Stimulated activated CD8-positive, alpha-beta memory T cell treated with anti-CD3 and anti-CD28 coated beads, Interleukin-12 subunit alpha, Interleukin-12 subunit beta, amount 100 ng/mL, for 24 hours (primary cell): ENCODE results near the gene L3HYPDH.
A peak's percentile ranks its signal among the peaks of the same experiment; 100 is the strongest.

Source experiments
- DNase-seq: peaks from one replicate; pipeline ENCODE4 v3.0.0-alpha.2; 2020; ENCODE audit errors: extremely low read depth

The L3HYPDH gene

DNA sequence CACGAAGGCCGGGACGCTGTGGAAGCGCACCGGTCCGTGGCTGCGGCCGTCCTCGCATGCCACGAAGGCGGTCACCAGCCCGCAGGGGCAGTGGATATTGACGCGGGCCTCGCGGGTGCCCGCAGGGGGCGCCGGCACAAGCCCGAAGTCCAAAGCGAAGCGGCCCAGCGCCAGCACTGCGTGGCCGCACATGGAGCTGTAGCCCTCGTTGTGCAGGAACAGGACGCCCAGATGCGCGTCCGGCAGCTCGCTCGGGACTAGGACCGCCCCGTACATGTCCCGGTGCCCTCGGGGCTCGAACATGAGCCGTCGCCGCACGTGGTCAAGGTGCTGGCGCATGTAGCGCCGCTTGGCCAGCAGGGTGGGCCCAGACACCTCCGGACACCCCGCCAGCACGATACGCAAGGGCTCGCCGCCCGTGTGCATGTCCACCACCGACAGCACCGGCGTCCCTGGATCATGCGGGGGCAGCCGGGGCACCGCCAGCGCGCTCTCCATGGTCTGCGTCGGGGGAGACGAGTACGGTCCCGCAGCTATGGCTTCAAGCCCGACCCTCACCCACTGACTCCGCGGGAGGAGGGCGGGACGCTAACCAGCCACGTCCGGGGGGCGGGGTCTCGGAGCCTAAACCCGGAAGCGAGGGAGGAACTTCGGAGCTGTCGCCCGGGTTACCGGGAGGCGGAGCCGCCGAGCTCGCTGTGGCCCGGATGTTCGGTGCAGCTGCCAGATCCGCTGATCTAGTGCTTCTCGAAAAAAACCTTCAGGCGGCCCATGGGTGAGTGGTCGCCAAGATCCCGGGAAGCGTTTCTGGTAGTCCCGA lies at the start of gene L3HYPDH, which contains the start of gene JKAMP:
Gene L3HYPDH (minus strand): TSS at position 590 of the 820 bp plus-strand sequence. CDS start 92 bp downstream, at position 498.
Gene JKAMP (plus strand): TSS at position 699 of the 820 bp plus-strand sequence. CDS start 73 bp downstream, at position 772.
- DNase-seq, result peak; percentile 96

DNA sequence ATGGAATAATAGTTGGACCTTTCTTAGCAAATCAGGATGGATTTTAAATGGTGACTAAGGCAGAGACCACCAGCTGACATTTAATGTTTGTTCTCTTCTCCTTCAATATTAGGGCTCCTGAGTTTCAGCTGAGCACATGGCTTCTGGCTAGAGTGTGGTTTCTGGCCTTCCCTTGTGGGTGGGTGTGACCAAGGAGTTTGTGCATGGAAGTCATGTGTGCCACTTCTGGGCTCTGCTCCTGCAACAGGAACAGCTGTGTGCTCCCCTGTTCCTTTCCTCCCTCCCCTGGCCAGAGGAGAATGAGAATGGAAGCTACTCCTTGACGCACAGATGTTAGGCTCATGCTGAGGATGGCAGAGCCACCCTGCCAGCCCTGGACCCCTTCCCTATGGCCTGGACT lies 48.2 kb upstream of the L3HYPDH start:
- DNase-seq, result no peak

DNA sequence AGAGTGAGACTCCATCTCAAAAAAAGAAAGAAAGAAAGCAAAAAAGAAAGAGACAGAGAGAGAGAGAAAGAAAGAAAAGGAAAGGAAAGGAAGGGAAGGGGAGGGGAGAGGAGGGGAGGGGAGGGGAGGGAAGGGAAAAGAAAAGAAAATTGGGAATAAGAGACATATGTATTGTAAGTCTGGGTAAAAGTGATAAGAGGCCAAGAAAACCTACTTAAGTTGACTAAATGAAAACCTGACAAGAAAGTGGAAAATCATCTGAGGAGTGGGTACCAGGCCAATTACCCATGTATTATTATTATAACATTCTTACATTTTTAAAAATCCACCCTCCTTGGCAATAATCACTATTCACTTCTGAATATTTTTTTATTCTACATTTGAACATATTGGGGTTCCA lies 46.1 kb upstream of the L3HYPDH start:
- DNase-seq, result no peak

GRCh38 chr14:59529189-59529588 lies 45.0 kb upstream of the L3HYPDH start:
- DNase-seq, result no peak

DNA sequence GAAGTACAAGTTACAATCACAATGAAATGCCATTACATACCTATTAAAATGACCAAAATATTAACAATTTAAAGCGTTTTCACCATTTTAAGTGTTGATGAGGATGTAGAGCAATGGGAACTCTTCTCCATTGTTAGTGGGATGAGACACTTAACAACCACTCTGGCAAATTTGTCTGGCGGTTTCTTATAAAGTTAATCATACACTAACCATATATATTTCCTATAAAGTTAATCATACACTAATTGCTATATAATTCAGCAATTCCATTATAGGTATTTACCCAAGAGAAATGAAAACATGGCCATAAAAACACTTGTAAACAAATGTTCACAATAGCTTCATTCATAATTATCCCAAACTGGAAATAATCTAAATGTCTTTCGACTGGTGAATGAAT lies 36.0 kb upstream of the L3HYPDH start:
- no peak for DNase-seq

DNA sequence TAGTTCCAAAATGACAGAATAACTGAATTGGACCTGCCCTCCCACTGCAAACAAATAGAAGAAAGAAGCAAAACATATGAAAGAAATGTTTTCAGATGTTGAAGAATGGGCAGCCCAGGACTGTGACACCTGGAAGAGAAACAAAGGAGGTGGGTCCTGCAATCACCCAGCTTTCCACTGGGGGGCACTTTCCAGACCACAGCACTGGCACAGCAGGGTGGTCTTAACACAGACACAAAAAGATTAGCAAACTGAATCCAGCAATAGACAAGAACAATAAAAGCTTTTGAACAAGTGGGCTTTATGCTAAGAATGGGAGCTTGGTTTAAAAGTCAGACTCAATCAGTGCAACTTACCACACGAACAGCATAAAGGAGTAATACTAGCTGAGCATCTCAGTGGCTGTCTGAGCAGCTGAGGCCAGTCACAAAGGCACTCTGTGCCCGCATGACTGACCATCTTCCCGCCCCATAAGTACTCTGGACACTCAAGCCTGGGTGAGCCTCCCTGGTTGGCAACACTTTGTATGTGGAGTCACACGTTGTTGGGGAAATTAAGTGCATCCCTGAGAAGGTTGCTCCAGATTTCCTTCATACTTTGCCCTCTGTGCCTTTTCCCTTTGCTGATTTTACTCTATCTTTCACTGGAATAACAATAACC lies 27.8 kb upstream of the L3HYPDH start:
- no peak for DNase-seq

- DNase-seq, result no peak
Measured at GRCh38 chr14:59510966-59511365, 26.8 kb upstream of the L3HYPDH start.

GRCh38 chr14:59510001-59510400 lies 25.8 kb upstream of the L3HYPDH start:
- DNase-seq, result no peak

GRCh38 chr14:59509101-59509500 lies 24.9 kb upstream of the L3HYPDH start:
- no peak for DNase-seq

DNA sequence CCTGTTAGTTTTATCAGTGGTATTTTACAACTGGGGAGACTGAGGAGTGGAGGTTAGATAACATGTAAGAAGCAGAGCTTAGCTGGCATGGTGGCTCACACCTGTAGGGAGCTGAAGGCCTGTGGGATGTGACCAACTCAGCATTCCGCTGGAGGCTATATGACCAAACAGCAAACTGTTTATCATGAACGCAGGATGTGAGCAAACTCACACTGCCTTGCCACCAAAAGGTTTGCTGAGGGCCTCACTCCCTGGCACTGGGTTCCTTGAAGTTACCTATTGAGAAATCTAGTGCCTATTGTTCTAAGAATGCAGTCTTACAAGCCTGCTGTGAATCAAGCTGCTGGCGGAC lies 23.5 kb upstream of the L3HYPDH start:
- no peak for DNase-seq

DNA sequence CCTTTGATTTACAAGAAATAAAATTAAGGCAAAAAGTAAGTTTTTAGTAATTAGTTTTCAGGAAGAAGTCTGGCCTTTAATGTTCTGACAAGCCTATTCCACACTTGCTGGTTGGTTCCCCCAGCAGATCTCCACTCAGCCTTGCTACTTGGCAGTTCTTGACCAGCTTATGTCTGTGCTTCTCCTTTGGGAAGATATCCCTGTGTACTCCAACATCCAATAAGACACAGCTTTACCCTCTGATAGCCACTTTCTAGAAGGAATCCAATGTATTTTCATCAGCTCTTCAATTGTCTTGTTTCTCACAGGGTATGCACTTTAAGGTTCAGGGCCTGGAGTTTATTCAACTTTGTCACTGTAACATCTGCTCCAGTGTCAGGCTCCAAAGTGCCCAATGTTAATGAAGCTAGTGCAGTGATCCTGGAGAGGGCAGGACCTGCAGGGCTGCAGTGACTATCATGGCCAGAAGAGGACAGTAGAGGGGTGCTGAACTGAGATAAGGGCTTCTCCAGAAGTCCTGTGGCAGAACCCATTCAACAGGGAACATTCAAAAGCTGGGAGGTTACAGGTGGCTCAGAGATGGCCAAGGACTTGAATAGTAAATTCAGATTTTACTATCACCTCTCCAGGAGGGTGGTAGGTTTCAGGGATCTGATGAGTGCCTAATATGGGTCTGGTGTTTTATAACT lies 23.0 kb upstream of the L3HYPDH start:
- no peak for DNase-seq

- no peak for DNase-seq
Measured at GRCh38 chr14:59503256-59503655, 19.0 kb upstream of the L3HYPDH start.

DNA sequence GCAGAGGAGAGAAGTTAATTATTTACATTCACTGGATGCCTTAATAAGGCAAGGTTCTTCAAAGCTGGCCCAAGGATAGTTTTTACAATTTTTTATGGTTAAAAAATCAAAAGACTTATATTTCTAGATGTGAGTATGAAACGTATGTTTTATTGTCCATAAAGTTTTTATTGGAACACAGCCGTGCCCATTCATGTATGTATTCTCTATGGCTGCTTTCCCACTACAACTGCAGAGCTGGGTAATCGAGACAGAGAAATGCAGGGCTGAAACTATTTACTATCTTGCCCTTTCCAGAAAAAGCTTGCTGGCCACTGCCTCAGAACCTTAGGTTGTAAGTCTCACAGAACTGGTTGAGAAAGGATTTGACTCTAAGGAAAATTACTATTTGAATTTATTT lies 16.5 kb upstream of the L3HYPDH start:
- DNase-seq, result no peak

DNA sequence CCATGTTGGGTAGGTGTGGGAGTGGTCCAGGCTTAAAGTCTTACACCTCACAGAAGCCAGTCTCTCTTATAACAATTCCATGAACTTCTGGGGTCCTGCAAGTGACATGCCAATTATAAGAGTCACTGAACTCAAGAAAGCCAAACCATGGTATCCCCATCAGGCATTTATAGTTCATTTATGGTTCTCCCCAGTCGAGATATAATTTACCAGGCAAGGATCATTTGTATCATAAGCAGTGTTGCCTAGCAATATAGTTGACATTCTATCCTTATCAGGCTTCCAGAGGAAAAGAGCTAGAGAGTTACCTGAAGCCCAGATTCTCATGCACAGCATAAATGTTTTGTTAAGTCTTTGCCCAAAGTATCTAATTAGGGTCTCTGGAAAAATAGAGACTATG lies 8.2 kb upstream of the L3HYPDH start:
- DNase-seq, result no peak

DNA sequence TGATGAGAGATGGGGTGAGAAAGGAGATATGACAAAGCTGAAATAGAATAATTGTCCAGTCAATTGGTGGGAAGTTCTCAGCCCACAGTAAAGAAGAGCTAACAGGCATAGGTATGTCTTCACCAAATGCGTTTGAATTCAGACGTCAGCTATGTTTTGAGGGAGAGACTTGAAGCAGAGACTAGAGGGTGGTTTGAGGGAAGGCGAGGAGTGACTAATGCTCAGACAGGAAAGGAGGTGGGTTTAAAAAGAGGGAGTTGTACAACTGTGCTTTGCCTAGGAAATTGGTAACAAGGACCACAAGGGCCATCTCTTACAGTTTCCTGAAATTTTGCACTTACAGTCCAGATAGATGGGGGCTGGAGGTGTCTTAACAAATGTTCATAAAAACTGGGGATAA lies 6.5 kb upstream of the L3HYPDH start:
- DNase-seq, result no peak

DNA sequence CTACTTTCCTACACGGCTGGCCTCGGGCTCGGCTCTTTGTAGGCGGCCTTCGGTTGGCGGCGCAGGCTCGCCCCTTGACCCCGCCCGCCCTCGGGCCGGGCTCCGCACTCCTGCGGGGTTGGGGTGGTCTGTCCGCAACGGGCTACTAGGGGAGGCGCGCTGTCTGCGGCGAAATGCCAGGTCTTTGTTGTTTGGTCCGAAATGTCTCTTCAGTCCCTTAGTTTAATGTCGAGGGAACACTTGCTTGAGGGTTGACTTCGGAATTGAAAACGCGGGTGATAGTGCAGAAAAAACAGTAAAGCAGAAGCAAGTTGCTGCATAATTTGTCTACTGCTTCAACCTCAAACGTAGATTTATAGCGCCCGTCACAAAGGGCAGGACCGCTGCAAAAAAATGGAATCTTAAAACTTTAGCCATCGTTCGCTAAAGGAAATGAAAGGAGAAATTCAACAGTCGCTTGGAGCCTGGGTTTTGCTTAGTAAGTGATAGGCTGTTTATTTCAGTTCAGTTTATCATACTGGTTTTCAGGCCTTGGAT lies 499 bp upstream of the L3HYPDH start:
- no peak for DNase-seq

- no peak for DNase-seq
Measured at GRCh38 chr14:59483363-59483762, 845 bp downstream of the L3HYPDH start.

DNA sequence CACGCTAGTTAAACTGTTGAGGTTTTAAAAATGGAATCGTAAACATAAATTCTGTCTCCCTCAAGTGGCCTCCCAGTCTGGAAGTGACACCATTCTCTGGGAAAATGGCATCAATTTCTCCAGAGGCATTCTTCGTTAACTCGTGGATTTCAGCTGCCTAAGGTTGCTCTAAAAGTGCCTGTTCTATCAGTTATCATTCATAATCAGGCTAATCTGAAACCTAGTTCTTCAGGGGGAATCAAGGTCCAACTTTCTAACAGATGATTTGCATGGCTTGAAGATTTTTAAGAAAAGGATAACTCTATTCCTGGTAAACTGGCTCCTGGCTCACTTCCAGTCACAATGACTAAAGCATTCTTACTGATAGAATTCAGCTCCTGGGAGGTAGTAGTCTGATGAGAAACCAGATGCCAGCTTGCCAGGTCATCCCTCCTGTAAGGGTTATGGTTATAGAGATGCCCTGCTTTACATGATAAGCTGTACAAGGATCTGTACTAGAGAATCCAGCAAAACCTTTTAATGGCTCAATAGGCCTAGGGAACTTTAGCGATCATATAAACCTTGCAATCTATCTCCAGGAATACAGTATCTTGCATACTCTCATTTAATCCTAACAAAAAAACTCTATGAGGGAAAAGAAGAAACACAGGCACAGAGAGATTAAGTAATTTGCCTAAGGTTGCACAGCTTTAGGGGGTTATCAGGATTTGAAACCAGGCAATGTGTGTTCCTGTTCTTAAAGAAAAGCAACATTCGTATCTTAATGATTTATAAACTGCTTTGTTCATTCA lies 1.5 kb downstream of the L3HYPDH start:
- DNase-seq, result no peak

DNA sequence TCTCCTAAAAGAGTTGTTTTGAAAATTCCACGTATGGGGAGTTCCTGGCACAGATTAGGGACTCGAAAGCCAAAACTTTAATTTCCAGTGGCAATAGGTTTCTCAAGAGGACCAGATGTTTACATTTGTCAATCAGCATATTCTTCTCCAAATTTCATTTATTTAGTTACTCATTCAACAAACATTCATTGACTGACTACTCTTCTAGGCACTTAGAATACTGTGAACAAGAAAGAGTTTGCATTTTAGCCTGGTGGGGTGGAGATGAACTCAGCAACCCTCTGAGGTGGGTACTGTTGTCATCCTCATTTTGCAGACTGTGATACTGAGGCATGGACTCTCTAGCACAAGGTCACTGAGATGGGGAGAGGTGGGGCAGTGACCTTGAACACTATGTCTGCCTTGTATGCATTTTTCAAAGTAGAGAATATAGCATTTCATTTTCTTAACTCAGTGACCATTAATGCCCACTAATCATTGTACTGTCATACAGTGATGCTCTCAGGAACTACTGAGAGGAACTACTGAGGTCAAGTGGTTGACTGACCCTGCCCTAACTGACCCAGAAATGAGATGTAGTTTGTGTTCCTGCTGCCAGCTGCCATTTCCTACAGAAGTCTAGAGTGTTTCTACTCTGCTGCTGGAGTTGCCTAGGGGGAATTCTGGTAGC lies 2.2 kb downstream of the L3HYPDH start:
- no peak for DNase-seq

DNA sequence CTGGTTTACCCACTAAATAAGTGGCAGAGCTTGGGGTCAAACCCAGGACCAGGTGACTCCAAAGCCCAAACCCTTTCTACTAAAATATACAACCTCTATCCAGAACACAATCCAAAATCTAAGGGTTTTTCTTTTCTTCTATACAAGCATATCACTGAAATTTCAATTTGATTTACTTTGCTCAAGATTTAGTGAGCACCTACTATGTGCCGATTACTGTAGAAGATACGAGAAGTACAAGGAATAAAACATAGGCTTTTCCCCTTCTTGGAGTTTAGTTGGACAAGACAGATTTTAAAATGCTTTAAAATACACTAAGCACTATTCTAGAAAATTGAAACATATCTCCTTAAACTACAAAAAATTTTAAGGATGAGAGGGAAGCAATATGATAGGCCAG lies 2.8 kb downstream of the L3HYPDH start:
- no peak for DNase-seq

GRCh38 chr14:59480166-59480565 lies 4.0 kb downstream of the L3HYPDH start:
- no peak for DNase-seq
